HFFc6 (cell line): ENCODE measurements around the gene FAM177B. TPM values are rescaled to one million over a fixed set of nuclear protein-coding genes. Genes with fewer than 3 reads are reported as not detected.

ENCODE experiments used
- DNase-seq: peaks from one replicate; pipeline ENCODE4 v3.0.0-alpha.2; 2018
- H3K27ac Mint-ChIP-seq: 2 replicates; pipeline ENCODE4 v1.8.0; 2020; ENCODE audit warnings: mild to moderate bottlenecking, mixed read lengths
- H3K27me3 Mint-ChIP-seq: 2 replicates; pipeline ENCODE4 v1.8.0; 2021; ENCODE audit warnings: mild to moderate bottlenecking, moderate library complexity, mixed read lengths; ENCODE audit not compliant: insufficient read depth
- H3K36me3 Mint-ChIP-seq: 2 replicates; pipeline ENCODE4 v1.8.0; 2021; ENCODE audit warnings: low read depth, mixed read lengths
- H3K4me1 Mint-ChIP-seq: 2 replicates; pipeline ENCODE4 v1.8.0; 2020; ENCODE audit warnings: low read depth, mixed read lengths
- H3K4me3 Mint-ChIP-seq: 2 replicates; pipeline ENCODE4 v1.8.0; 2020; ENCODE audit warnings: mild to moderate bottlenecking, moderate library complexity, mixed read lengths
- H3K9me3 Mint-ChIP-seq: 2 replicates; pipeline ENCODE4 v1.8.0; 2020; ENCODE audit warnings: mild to moderate bottlenecking, mixed read lengths
- total RNA-seq, 6 experiments: library from RNA; stranded (reverse); fragmentation: NEBNext Ultra II Directional; extraction: Animal tissue kit (Norgen Biotek cat#: 25700); gene quantifications; 2 replicates in 1 of 6; 3 replicates in 5 of 6; pipeline ENCODE4 v1.2.3, GENCODE V29; 2021
- TF ChIP-seq, protein P1 (sequence below): fragments of 200-600 bp; sonication (generic); IDR thresholded peaks from 2 replicates; pipeline ENCODE4 v1.5.0; 2021; ENCODE audit warnings: antibody characterized with exemption, mild to moderate bottlenecking

Gene FAM177B
- total RNA-seq, 6 experiments from 2014 or later, result not detected

- H3K4me3 Mint-ChIP-seq, result no peak overlapping the region
- H3K4me1 Mint-ChIP-seq, result peaks cover 8% of the 10 kb centered on the region
- H3K27ac Mint-ChIP-seq, result no peak overlapping the region
- no peaks in the 10 kb centered on the region for H3K9me3 Mint-ChIP-seq
- TF ChIP-seq, protein P1, sequence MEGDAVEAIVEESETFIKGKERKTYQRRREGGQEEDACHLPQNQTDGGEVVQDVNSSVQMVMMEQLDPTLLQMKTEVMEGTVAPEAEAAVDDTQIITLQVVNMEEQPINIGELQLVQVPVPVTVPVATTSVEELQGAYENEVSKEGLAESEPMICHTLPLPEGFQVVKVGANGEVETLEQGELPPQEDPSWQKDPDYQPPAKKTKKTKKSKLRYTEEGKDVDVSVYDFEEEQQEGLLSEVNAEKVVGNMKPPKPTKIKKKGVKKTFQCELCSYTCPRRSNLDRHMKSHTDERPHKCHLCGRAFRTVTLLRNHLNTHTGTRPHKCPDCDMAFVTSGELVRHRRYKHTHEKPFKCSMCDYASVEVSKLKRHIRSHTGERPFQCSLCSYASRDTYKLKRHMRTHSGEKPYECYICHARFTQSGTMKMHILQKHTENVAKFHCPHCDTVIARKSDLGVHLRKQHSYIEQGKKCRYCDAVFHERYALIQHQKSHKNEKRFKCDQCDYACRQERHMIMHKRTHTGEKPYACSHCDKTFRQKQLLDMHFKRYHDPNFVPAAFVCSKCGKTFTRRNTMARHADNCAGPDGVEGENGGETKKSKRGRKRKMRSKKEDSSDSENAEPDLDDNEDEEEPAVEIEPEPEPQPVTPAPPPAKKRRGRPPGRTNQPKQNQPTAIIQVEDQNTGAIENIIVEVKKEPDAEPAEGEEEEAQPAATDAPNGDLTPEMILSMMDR, result peak; percentile 66
- no peaks in the 10 kb centered on the region for H3K36me3 Mint-ChIP-seq
- peak; percentile 32 for DNase-seq
- H3K27me3 Mint-ChIP-seq, result peaks cover 9% of the 10 kb centered on the region
Measured at GRCh38 chr1:222794656-222795474, 57.9 kb downstream of the FAM177B start.

DNA sequence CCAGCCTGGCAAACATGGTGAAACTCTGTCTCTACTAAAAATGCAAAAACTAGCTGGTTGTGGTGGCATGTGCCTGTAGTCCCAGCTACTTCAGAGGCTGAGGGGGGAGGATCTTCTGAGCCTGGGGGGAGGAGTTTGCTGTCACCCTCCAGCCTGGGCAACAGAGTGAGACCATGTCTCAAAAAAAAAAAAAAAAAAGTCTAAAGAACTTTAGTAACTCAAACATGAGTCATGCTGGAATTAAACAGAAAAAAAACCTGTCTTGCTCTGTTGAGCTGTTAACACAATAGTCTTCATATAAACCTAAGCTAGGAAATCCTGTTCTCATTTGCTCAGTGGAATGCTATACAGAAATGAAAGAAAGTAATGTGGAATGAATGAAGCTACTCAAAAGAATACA is 61.1 kb downstream of the FAM177B start:
- Mint-ChIP-seq H3K4me1 (peaks cover 8% of the 10 kb centered on the region), H3K4me3 (no peak overlapping the region), H3K27me3 (peaks cover 9% of the 10 kb centered on the region), H3K9me3 (no peaks in the 10 kb centered on the region), H3K27ac (no peak overlapping the region), H3K36me3 (no peaks in the 10 kb centered on the region)
- TF ChIP-seq, protein P1, result no peak
- peak; percentile 37 for DNase-seq

DNA sequence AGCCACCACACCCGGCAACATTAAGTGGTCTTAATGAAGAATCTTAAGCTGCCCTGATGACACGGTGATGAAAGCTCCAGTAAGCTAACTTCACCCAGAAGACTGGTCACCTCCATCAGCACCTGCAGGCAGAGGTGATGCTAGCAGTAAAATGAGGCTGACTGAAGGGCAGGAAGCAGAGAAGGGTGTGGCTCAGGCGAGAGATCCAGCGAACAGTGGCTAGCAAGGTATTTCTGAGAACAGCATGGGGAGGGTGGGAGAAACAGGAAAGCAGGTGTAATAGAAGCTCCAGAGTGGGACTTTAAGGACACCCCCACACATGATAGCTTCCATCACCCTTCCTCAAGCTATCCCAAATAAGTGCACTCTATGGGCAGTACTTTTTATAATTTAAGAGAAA is 62.0 kb downstream of the FAM177B start:
- no peak for DNase-seq
- Mint-ChIP-seq H3K27me3 (peaks cover 6% of the 10 kb centered on the region), H3K36me3 (no peaks in the 10 kb centered on the region), H3K4me3 (no peak overlapping the region), H3K27ac (no peak overlapping the region), H3K4me1 (peaks cover 8% of the 10 kb centered on the region), H3K9me3 (no peaks in the 10 kb centered on the region)
- TF ChIP-seq, protein P1, result no peak

Other genes with a start within 250 kb of the FAM177B start
- under 1 TPM in 3 of 6 experiments, not detected in 3; 0.07 to 0.45 (median 0.31) TPM for gene HHIPL2, start 189.1 kb upstream of the FAM177B start, total RNA-seq
- 1 to 10 TPM; 5.3 to 7.1 (median 5.9) TPM for gene TAF1A, start 147.3 kb upstream of the FAM177B start, total RNA-seq
- 10 to 100 TPM; 55.6 to 68.3 (median 62.1) TPM for gene MIA3, start 119.1 kb upstream of the FAM177B start, total RNA-seq
- 100 to 1,000 TPM in 4 of 6 experiments, 10 to 100 TPM in 2; 87.1 to 112 (median 103) TPM for gene AIDA, start 24.7 kb upstream of the FAM177B start, total RNA-seq
- 10 to 100 TPM; 61.0 to 71.0 (median 67.6) TPM for gene BROX, start 24.6 kb upstream of the FAM177B start, total RNA-seq
- 1 to 10 TPM; 2.8 to 4.0 (median 3.7) TPM for gene DISP1, start 77.8 kb downstream of the FAM177B start, total RNA-seq